HL-60 (cell line): Measurements from ENCODE around the gene CCDC77.
"Not testable (repeated sequence)": the region's sequence is repeated elsewhere in the genome, so short reads cannot be mapped to it uniquely, and the experiment has no call there.

ENCODE experiments used
- DNase-seq, 2 experiments: peaks; one replicate each; pipeline ENCODE4 v3.0.0-alpha.2; 2010 to 2020; ENCODE audit warnings: low read depth in 1 of 2, low spot score in 1 of 2
- H3K27ac ChIP-seq: fragments of 250-450 bp; sonication (Bioruptor Pico); replicated peaks from 2 replicates; pipeline ENCODE4 v1.5.1; 2020; ENCODE audit warnings: mild to moderate bottlenecking, moderate library complexity
- H3K27me3 ChIP-seq: fragments of 250-450 bp; sonication (Bioruptor Pico); 2 replicates; pipeline ENCODE4 v1.5.1; 2021; ENCODE audit warnings: mild to moderate bottlenecking, moderate library complexity; ENCODE audit not compliant: insufficient read depth, poor library complexity, severe bottlenecking
- H3K4me3 ChIP-seq: replicated peaks from 2 replicates; pipeline ENCODE4 v1.5.1; 2011; ENCODE audit warnings: mild to moderate bottlenecking, control low read depth, low read length; ENCODE audit not compliant: insufficient read depth
- CTCF ChIP-seq: IDR thresholded peaks from one replicate; pipeline ENCODE4 v1.5.1; 2011; ENCODE audit warnings: low read length, control low read depth, inconsistent platforms; ENCODE audit not compliant: insufficient read depth
- GABPA ChIP-seq: IDR thresholded peaks from 2 replicates; pipeline ENCODE4 v1.6.1; 2012; ENCODE audit warnings: low read depth
- POLR2AphosphoS5 ChIP-seq: IDR thresholded peaks from 2 replicates; pipeline ENCODE4 v1.6.1; 2012; ENCODE audit warnings: low read depth
- REST ChIP-seq: IDR thresholded peaks from 2 replicates; pipeline ENCODE4 v1.6.1; 2012; ENCODE audit warnings: low read depth; ENCODE audit not compliant: insufficient replicate concordance
- SPI1 ChIP-seq: IDR thresholded peaks from 2 replicates; pipeline ENCODE4 v1.6.1; 2012; ENCODE audit warnings: low read depth, mild to moderate bottlenecking, borderline replicate concordance

The CCDC77 gene

GRCh38 chr12:366820-367219 is 34.6 kb upstream of the CCDC77 start:
- no peak overlapping the region for H3K27ac ChIP-seq
- TF ChIP-seq CTCF, result no peak
- TF ChIP-seq REST, result no peak
- TF ChIP-seq SPI1, result no peak
- TF ChIP-seq GABPA, result no peak
- TF ChIP-seq POLR2AphosphoS5, result no peak
- no peaks in the 10 kb centered on the region for H3K27me3 ChIP-seq

DNA sequence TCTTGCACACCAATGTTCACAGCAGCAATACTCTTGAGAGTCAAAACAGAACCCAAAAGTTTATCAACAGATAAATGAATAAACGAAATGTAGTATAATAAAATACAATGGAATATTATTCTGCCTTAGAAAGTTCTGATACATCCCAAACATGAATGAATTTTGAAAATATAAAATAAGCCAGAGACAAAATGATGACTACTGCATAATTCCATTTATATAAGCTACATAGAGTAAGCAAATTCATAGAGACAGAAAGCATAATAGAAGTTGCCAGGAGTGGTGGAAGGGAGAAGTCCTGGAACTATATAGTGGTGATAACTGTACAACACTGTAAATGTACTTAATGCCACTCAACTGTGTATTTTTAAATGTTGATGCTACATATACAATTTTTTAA is 33.5 kb upstream of the CCDC77 start:
- TF ChIP-seq POLR2AphosphoS5 (no peak), GABPA (no peak), SPI1 (no peak), CTCF (no peak), REST (no peak)
- Histone ChIP-seq H3K4me3 (no peak overlapping the region), H3K27ac (no peak overlapping the region), H3K27me3 (no peaks in the 10 kb centered on the region)
- DNase-seq, result no peak

More at GRCh38 chr12:366820-367219, 34.6 kb upstream of the CCDC77 start:
- DNase-seq, result no peak
- H3K4me3 ChIP-seq, result no peak overlapping the region

DNA sequence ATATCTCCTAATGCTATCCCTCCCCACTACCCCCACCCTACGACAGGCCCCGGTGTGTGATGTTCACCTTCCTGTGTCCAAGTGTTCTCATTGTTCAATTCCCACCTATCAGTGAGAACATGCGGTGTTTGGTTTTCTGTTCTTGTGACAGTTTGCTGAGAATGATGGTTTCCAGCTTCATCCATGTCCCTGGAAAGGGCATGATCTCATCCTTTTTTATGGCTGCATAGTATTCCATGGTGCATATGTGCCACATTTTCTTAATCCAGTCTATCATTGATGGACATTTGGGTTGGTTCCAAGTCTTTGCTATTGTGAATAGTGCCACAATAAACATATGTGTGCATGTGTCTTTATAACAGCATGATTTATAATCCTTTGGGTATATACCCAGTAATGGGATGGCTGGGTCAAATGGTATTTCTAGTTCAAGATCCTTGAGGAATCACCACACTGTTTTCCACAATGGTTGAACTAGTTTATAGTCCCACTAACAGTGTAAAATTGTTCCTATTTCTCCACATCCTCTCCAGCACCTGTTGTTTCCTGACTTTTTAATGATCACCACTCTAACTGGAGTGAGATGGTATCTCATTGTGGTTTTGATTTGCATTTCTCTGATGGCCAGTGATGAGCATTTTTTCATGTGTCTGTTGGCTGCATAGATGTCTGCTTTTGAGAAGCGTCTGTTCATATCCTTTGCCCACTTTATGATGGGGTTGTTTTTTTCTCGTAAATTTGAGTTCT is 30.5 kb upstream of the CCDC77 start:
- not testable (repeated sequence) for H3K27ac ChIP-seq, H3K27me3 ChIP-seq, DNase-seq, H3K4me3 ChIP-seq

- Histone ChIP-seq H3K4me3 (peak overlapping the region; percentile 74), H3K27me3 (no peaks in the 10 kb centered on the region)
Observed at GRCh38 chr12:386651-387050, 14.8 kb upstream of the CCDC77 start.

More at GRCh38 chr12:386651-387050, 14.8 kb upstream of the CCDC77 start:
- DNase-seq, result no peak
- TF ChIP-seq SPI1 (no peak), REST (no peak), GABPA (no peak), POLR2AphosphoS5 (no peak), CTCF (no peak)
- no peak overlapping the region for H3K27ac ChIP-seq
